SKM-1 (cell line): Measurements from ENCODE around the gene HERC6.
"Not testable (repeated sequence)": the region's sequence is repeated elsewhere in the genome, so short reads cannot be mapped to it uniquely, and the experiment has no call there.

Experiments used
- DNase-seq: peaks from one replicate; lab custom pipeline; 2025; ENCODE audit not compliant: unreplicated experiment; lab: John Stamatoyannopoulos, UW

HERC6 gene

GRCh38 chr4:88445252-88445651, 66.6 kb downstream of the HERC6 start:
- no peak for DNase-seq

GRCh38 chr4:88446124-88446523, 67.5 kb downstream of the HERC6 start:
- DNase-seq, result no peak

GRCh38 chr4:88447371-88448095, 68.9 kb downstream of the HERC6 start:
- DNase-seq, result no peak

- not testable (repeated sequence) for DNase-seq
Observed at GRCh38 chr4:88448211-88448765, 69.6 kb downstream of the HERC6 start.

- no peak for DNase-seq
Observed at GRCh38 chr4:88448889-88449288, 70.2 kb downstream of the HERC6 start.

- no peak for DNase-seq
Observed at GRCh38 chr4:88449290-88449689, 70.6 kb downstream of the HERC6 start.

- DNase-seq, result no peak
Observed at GRCh38 chr4:88451205-88451604, 72.6 kb downstream of the HERC6 start.

GRCh38 chr4:88452912-88453311, 74.3 kb downstream of the HERC6 start:
- DNase-seq, result no peak

- peak; percentile 64 for DNase-seq
Observed at GRCh38 chr4:88456670-88457306, 78.1 kb downstream of the HERC6 start, which contains the start of gene HERC5. Gene HERC5, plus strand, starts transcription at chr4:88457119. Its CDS starts 151 bp downstream, at chr4:88457270.

- DNase-seq, result no peak
Observed at GRCh38 chr4:88457307-88458103, 78.9 kb downstream of the HERC6 start.

- DNase-seq, result peak; percentile 72
Observed at GRCh38 chr4:88458104-88458740, 79.6 kb downstream of the HERC6 start.

- no peak for DNase-seq
Observed at GRCh38 chr4:88465653-88466192, 87.1 kb downstream of the HERC6 start.

- DNase-seq, result no peak
Observed at GRCh38 chr4:88467392-88467791, 88.7 kb downstream of the HERC6 start.

GRCh38 chr4:88477229-88477860, 98.7 kb downstream of the HERC6 start:
- no peak for DNase-seq

GRCh38 chr4:88478247-88478646, 99.6 kb downstream of the HERC6 start:
- no peak for DNase-seq

GRCh38 chr4:88481537-88481936, 102.9 kb downstream of the HERC6 start:
- no peak for DNase-seq

- no peak for DNase-seq
Observed at GRCh38 chr4:88489100-88489761, 110.6 kb downstream of the HERC6 start.
